ENCODE data around the gene TNFRSF25.
"Not testable (repeated sequence)": the region's sequence is repeated elsewhere in the genome, so short reads cannot be mapped to it uniquely, and the experiment has no call there.

Gene TNFRSF25

DNA sequence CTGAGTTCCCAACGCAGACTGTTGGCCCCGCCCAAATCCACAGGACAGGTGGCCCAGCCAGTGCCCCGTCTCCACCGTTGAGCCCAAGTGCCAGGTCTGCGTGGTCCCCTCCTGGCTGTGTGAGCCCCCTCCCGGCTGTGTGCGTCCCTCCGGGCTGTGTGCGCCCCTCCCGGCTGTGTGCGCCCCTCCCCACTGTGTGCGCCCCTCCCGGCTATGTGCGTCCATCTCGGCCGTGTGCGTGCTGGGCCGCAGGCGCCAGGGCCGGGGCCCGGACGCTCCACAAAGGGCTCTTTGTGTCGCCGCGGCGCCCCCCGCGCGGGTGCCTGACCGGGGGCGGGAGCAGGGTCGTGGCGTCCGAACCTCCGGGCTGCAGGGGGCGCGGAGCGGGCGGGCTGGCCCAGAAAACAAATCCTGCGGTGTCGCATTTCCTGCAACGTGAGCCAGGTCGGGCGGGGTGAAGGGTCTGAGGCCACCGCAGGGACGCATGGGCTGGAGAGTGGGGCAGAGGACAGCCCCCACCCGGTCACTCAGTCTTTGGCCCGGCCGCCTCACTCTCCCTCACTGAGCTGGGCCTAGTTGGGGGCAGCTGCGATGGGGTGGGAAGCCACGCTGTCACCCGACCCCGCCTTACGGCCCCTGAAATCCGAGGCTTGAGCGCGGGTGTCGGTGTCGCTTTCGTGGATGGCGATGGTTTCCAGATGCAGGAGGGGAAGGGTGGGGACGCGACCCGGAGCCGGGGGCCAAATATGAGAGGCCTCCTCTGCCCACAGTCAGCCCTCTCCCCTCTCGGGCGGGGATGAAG is 18.8 kb downstream of the TNFRSF25 start:
- TF ChIP-seq, protein P1, sequence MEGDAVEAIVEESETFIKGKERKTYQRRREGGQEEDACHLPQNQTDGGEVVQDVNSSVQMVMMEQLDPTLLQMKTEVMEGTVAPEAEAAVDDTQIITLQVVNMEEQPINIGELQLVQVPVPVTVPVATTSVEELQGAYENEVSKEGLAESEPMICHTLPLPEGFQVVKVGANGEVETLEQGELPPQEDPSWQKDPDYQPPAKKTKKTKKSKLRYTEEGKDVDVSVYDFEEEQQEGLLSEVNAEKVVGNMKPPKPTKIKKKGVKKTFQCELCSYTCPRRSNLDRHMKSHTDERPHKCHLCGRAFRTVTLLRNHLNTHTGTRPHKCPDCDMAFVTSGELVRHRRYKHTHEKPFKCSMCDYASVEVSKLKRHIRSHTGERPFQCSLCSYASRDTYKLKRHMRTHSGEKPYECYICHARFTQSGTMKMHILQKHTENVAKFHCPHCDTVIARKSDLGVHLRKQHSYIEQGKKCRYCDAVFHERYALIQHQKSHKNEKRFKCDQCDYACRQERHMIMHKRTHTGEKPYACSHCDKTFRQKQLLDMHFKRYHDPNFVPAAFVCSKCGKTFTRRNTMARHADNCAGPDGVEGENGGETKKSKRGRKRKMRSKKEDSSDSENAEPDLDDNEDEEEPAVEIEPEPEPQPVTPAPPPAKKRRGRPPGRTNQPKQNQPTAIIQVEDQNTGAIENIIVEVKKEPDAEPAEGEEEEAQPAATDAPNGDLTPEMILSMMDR (IDR thresholded peaks at IDR 0.05; ENCODE audit: low read depth, low read length), result no peak
- DNase-seq (ENCODE audit: extremely low read depth, low read depth), result no peak

DNA sequence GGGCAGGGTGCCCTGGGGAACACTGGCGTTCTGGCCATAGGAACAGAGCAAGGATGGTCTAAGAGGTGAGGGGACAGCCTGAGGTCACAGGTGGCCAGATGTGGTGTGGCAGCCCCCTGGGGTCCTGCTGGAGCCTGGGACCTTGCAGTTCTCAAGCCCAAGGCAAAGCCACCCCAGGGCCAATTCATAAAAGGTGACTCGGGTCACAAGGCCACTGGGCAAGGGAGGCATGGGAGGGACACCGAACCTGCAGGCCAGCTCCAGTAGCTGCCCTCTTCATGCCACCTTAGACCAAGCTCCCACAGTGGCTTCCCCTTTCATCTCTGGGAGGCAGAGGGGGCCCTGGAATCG is 19.3 kb downstream of the TNFRSF25 start:
- no peak for DNase-seq (ENCODE audit: extremely low read depth, low read depth)
- TF ChIP-seq, protein P1 (IDR thresholded peaks at IDR 0.05; ENCODE audit: low read depth, low read length), result no peak

DNA sequence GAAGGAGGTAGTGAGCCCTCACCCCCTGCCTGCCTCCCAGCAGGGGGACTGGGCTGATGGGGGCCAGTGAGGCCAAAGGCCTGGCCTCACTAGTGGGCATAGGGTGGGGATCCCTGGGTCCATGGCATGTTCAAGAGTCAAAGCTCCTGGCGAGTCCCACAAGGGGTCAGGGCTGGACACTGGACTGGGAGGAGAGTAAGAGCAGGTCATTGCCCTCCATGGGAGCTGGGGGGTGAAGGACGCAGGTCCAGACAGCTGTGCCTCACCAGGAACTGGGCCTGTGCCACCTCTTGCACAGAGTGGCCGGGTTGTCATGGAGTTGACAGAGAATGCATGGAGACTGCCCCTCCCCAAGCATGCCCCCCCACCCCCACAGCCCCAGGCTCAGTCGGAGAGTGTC is 20.0 kb downstream of the TNFRSF25 start:
- not testable (repeated sequence) for DNase-seq (ENCODE audit: extremely low read depth, low read depth)

DNA sequence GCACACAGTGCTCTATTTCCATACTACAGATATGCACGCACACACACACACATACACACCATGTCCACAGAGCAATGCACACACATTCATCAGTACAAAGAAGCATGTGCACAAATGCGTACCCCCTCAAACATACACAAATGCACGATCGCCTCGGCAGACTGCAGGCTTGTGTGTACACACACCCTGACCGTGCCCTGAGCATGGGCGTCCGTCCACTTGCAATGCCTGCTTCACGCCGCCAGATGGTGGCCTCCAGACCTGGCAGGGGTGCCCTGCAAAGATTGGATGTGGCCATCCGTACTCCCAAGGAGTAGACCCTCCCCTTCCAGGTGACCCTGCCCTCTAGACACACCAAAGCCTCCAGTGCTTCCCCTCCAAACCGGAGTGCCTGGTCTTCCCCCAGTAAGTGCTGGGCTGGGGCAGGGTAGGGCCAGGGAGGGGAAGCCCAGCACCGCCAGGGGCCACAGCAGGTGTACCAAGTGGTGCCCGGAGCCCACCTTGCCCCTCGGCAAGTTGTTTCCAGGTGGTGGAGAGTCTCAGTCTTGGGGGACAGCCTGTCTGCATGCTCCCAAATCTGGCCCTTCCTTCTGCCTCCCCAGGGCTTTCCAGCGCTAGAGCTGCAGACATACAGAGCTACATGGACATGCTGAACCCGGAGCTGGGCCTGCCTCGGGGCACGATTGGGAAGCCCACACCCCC is 20.8 kb downstream of the TNFRSF25 start:
- no peak for DNase-seq (ENCODE audit: extremely low read depth, low read depth)
- TF ChIP-seq, protein P1 (IDR thresholded peaks at IDR 0.05; ENCODE audit: low read depth, low read length), result peak; percentile 50

DNA sequence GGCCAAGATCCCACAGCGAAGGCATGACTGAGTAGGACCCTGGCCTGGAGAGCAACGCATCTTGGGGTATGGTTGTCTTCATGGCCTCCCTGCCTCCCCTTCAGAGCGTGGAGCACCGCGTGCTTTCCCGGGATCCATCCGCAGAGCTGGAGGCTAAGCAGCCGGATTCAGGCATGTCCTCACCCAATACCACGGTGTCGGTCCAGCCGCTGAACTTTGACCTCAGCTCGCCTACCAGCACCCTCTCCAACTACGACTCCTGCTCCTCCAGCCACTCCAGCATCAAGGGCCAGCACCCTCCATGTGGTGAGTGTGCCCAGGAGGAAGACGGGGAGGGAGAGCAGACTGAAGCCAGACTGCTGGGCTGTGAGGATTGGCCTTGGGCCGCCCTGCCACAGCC is 21.6 kb downstream of the TNFRSF25 start:
- DNase-seq (ENCODE audit: extremely low read depth, low read depth), result no peak
- TF ChIP-seq, protein P1 (IDR thresholded peaks at IDR 0.05; ENCODE audit: low read depth, low read length), result no peak

DNA sequence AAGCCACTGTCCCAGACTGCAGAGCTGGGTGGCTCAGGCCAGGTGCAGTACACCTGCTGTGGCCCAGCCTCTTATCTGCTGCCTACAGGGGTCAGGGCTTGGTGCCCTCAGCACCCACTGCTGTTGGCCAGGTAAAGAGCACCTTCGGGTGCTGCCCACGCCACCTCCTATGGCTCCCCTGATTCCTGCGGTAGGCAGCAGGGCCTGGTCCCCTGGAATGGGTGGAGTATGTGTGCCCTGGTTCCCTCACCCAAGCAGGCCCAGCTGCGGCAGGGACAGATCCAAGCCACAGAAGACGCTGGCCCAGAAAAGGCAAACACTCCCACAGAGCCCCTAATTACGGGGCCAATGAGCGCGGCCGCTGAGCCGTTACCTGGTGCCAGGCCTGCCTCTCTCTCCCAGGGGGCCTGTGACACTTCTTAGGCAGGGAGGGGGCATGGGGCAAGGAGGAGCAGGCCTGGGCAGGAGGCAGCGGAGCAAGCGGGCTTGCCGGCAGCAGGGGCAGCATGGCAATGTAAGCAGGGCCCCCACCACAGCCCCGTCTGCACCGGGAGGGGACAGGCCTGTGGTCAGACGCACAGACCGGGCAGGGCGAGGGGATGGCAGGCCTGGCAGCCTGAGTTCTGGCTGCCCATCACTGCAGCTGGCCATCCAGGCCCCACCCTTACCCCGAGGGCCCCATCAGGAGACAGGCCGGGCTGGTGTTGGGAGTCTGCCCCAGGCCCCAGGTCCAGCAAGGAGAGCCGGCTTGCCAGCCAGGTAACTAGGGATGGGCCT is 22.4 kb downstream of the TNFRSF25 start:
- no peak for DNase-seq (ENCODE audit: extremely low read depth, low read depth)
- TF ChIP-seq, protein P1 (IDR thresholded peaks at IDR 0.05; ENCODE audit: low read depth, low read length), result no peak

DNA sequence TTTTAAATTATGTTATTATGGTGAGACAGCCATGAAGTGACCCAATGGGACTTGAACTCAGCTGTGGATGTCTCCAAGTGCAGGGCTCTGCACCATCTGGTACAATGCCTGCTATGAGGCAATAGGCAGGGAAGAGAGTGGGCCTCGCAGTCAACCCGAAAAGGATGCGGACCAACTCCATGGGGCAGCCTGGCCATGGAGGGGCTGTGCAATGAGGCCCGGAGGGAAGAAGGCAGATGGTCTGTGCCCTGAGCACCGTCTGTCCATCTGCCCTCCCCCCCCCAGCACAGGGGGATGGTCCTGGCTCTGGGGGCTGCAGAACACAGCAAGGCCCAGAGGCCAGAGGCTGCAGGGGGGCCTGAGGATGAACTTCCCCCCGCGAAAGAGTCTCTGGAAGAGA is 24.4 kb downstream of the TNFRSF25 start:
- TF ChIP-seq, protein P1 (IDR thresholded peaks at IDR 0.05; ENCODE audit: low read depth, low read length), result no peak
- no peak for DNase-seq (ENCODE audit: extremely low read depth, low read depth)
